Heart right ventricle (tissue), 16 donors: Measurements from ENCODE around the gene RALA. TPM values are rescaled to one million over a fixed set of nuclear protein-coding genes. Genes with fewer than 3 reads are reported as not detected.

Source experiments
- ATAC-seq, 8 donors: fragments of 200-7000 bp; cut with Tn5 transposase; one replicate each; pipeline ENCODE4 v1.9.1; 2020; ENCODE audit warnings: mild to moderate bottlenecking in 8 of 8, moderate library complexity in 8 of 8, moderate number of reproducible peaks in 1 of 8
- DNase-seq, 2 donors: peaks; one replicate each; pipeline ENCODE4 v3.0.0-alpha.2; 2020
- H3K27ac ChIP-seq, 10 donors: fragments of 200-600 bp; sonication (generic) in 2 of 10; one replicate each; pipeline versions ENCODE4 v1.5.0 to v1.8.0; 2020 to 2022; ENCODE audit warnings: mild to moderate bottlenecking in 3 of 10
- H3K27me3 ChIP-seq, 7 donors: fragments of 200-600 bp; one replicate each; pipeline ENCODE4 v1.8.0; 2021 to 2022; ENCODE audit warnings: mild to moderate bottlenecking in 2 of 7
- H3K36me3 ChIP-seq, 9 donors: fragments of 200-600 bp; sonication (generic) in 1 of 9; one replicate each; pipeline versions ENCODE4 v1.5.0 to v1.8.0; 2020 to 2022; ENCODE audit warnings: mild to moderate bottlenecking in 2 of 9
- H3K4me1 ChIP-seq, 9 donors: fragments of 200-600 bp; sonication (generic) in 1 of 9; one replicate each; pipeline versions ENCODE4 v1.5.0 to v1.8.0; 2020 to 2022; ENCODE audit warnings: mild to moderate bottlenecking in 4 of 9
- H3K4me3 ChIP-seq, 10 donors: fragments of 200-600 bp; sonication (generic) in 2 of 10; one replicate each; pipeline versions ENCODE4 v1.5.0 to v1.8.0; 2020 to 2022; ENCODE audit warnings: mild to moderate bottlenecking in 7 of 10, moderate library complexity in 2 of 10
- H3K9me3 ChIP-seq, 11 donors: fragments of 200-600 bp in 10 of 11; sonication (generic) in 2 of 11; one replicate each; pipeline versions ENCODE4 v1.5.0 to v1.8.0; 2013 to 2022; ENCODE audit warnings: mild to moderate bottlenecking in 2 of 11, control low read depth in 1 of 11, moderate library complexity in 1 of 11
- WGBS, 2 donors: extraction: QIAGEN DNeasy Blood & Tissue Kit; methylation state at CpG; one replicate each; pipeline ENCODE4 v1.1.7; 2013; ENCODE audit warnings: inconsistent platforms in 1 of 2; 5-methylcytosine and 5-hydroxymethylcytosine counted together
- intact Hi-C, 10 donors: fragments of 100-400 bp; cut with DNase I; formaldehyde crosslinking; loops; one replicate each; pipeline versions ENCODE4 v1.11.1 to v1.14.2; 2022
- polyA plus RNA-seq, 2 donors: library from polyadenylated mRNA; stranded (reverse); fragments of 200-250 nt; gene quantifications; one replicate each; pipeline ENCODE4 v1.2.3, GENCODE V29; 2013
- total RNA-seq, 10 donors: library from RNA; stranded (reverse); fragmentation: NEBNext Ultra II Directional in 3 of 10; extraction: Animal tissue kit (Norgen Biotek cat#: 25700) in 3 of 10; gene quantifications; one replicate each; pipeline versions ENCODE4 v1.2.1 to v1.2.4, GENCODE V29; 2021 to 2023
- TF ChIP-seq, protein P1 (sequence below), 9 donors: fragments of 200-600 bp; sonication (generic) in 2 of 9; IDR thresholded peaks; one replicate each; pipeline versions ENCODE4 v1.5.0 to v1.8.0; 2021 to 2022; ENCODE audit warnings: antibody characterized with exemption in 9 of 9, mild to moderate bottlenecking in 5 of 9, moderate library complexity in 1 of 9
- donor health status: Arrhythmogenic right ventricular cardiomyopathy.
- donor health status: ischemic (EF 13 %, LVEDD 7.1; RV severe dilation, severe dysfunction).
- donor health status: healthy with polysubstance abuse.
- donor health status: DM: no; HTN: yes; CAD: no.
- donor health status: DM: no; HTN: no; CAD: no.
- donor health status: ischemic (EF 25% LVEDD 6.9; RV normal size, moderate dysfunction).
- donor health status: ischemic (EF 25% LVEDD 5.7; RV mildly dilated, moderate dysfunction).
- donor health status: healthy.
- donor health status: DM: yes; HTN: yes; CAD: no.
- donor health status: Ischemic cardiomyopathy.
- donor health status: ischemic (EF 35%, LVEDD 5.7; RV mildly dilated, moderate dysfunction).
- donor health status: nonischemic (EF 11% LVEDD 7.7; RV severe dilation, severe dysfunction).
- donor health status: DM: yes; HTN: yes; CAD: no.
- donor health status: PGD.
- donor health status: ischemic (EF 29% LVEDD 5.4; RV normal size, mild dysfunction).
- donor health status: nonischemic (EF 23%, LVEDD 6.1; RV moderate dilation, normal function).

The RALA gene
- total and polyA plus RNA-seq, 12 donors: 15.2 to 32.7 (median 21.6) TPM

DNA sequence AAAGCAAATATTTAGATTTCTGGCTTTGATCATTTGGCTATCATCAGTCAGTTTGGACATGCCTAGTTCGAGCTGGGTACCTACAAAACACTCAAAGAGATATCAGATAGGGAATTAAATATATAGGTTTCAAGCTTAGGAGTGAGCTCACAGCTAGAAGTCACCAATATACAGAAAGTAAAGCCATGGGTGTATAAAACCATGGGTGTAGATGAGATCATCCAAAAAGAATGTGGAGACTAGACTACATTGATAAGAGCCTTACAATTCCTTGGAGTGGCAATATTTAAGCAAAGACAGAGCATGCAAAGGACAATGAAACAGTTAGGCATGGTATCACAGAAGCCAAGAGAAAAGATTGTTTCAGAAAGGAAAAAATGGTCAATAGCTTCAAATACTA lies 7.2 kb upstream of the RALA start:
- Histone ChIP-seq H3K9me3 (no peaks in the 10 kb centered on the region), H3K27ac (no peak overlapping the region), H3K27me3 (peaks cover 0 to 3% (median 0%) of the 10 kb centered on the region in 7 donors), H3K4me1 (peaks cover 0 to 7% (median 0%) of the 10 kb centered on the region in 9 donors), H3K36me3 (no peaks in the 10 kb centered on the region), H3K4me3 (no peak overlapping the region)
- intact Hi-C loops: loop anchor here in 2 of 10 donors (10.0 kb wide), 2 partner anchors 69 to 119 kb away; no protein-coding TSS in a partner anchor
- TF ChIP-seq, protein P1, sequence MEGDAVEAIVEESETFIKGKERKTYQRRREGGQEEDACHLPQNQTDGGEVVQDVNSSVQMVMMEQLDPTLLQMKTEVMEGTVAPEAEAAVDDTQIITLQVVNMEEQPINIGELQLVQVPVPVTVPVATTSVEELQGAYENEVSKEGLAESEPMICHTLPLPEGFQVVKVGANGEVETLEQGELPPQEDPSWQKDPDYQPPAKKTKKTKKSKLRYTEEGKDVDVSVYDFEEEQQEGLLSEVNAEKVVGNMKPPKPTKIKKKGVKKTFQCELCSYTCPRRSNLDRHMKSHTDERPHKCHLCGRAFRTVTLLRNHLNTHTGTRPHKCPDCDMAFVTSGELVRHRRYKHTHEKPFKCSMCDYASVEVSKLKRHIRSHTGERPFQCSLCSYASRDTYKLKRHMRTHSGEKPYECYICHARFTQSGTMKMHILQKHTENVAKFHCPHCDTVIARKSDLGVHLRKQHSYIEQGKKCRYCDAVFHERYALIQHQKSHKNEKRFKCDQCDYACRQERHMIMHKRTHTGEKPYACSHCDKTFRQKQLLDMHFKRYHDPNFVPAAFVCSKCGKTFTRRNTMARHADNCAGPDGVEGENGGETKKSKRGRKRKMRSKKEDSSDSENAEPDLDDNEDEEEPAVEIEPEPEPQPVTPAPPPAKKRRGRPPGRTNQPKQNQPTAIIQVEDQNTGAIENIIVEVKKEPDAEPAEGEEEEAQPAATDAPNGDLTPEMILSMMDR (IDR thresholded peaks at IDR 0.05): no peak
- ATAC-seq: no peak
- WGBS, 2 donors: 47 to 59% methylated on average over 1 of the region's 1 CpG
- no peak for DNase-seq

DNA sequence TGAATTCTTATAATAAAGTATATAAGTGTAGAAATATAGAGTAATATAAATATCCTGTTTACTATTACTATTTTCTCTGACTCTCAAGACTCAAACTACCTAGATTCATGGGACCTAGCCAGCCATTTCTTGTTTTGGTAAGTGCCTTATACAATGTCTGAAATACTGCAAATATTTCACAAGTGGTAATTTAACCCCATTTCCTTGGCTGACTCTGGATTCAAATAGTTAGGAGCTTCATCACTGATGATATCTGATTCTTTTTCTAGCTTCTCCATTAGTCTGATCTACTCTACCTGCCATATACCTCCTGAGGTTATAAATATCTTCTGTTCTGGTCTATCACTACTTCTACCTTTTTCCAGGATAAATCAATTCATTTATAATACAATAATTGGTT lies 6.4 kb upstream of the RALA start:
- Histone ChIP-seq H3K4me3 (no peak overlapping the region), H3K9me3 (no peaks in the 10 kb centered on the region), H3K27me3 (no peaks in the 10 kb centered on the region), H3K4me1 (peaks cover 0 to 16% (median 1%) of the 10 kb centered on the region in 9 donors), H3K27ac (no peak overlapping the region), H3K36me3 (no peaks in the 10 kb centered on the region)
- intact Hi-C loops: loop anchor here in 2 of 10 donors (10.0 kb wide), 2 partner anchors 68 to 118 kb away; no protein-coding TSS in a partner anchor
- DNase-seq (no peak), ATAC-seq (no peak)
- TF ChIP-seq, protein P1 (IDR thresholded peaks at IDR 0.05): no peak

DNA sequence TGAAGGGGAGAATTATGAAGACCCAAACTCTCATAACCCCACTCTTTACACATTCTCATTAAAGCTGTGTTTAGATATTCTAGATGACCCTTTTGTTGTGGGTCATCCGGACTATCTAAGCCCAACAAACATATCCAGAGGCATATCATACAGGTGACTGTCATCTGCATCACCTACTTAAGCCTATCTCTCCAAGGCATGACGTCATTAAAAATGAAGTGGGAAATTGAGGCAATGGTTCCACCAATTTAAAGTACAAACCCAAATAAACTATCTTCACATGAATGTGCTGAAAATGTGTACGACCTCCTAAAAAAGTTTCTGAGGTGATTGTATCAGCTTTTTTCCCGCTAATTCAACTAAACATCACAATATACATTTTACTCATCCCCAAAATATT lies 4.5 kb upstream of the RALA start:
- 83% methylated on average over 4 of the region's 4 CpGs for WGBS, 2 donors
- no peak overlapping the region for H3K4me3 ChIP-seq
- H3K9me3 ChIP-seq: no peaks in the 10 kb centered on the region
- DNase-seq (no peak), ATAC-seq (no peak)
- no peaks in the 10 kb centered on the region for H3K36me3 ChIP-seq
- H3K27ac ChIP-seq: no peak overlapping the region
- TF ChIP-seq, protein P1 (IDR thresholded peaks at IDR 0.05): no peak
- peaks cover 0 to 26% (median 10%) of the 10 kb centered on the region in 9 donors for H3K4me1 ChIP-seq
- H3K27me3 ChIP-seq: no peaks in the 10 kb centered on the region
- intact Hi-C loops: loop anchor here in 2 of 10 donors (10.0 kb wide), 2 partner anchors 66 to 116 kb away; no protein-coding TSS in a partner anchor

DNA sequence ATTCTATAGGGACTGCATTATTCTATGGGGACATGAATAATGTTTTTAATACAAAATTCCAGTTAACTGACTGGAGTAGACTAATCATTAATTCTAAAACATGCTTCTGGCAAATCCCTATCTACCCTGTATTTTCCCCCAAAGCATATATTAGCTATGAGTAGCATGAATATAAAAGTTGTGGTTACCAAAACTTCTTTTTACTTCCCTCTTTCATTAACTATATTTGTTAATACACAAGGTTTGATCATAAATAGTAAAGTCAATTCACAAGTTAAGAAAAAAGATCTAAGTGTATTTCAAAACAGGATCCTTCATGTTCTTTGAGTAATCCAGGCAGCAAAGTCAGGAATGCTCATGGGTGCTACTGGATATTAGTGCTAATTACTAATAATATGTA lies 2.9 kb upstream of the RALA start:
- H3K4me1 ChIP-seq: peaks cover 0 to 39% (median 22%) of the 10 kb centered on the region in 9 donors
- H3K4me3 ChIP-seq: no peak overlapping the region
- ATAC-seq (no peak), DNase-seq (no peak)
- H3K9me3 ChIP-seq: no peaks in the 10 kb centered on the region
- no peaks in the 10 kb centered on the region for H3K27me3 ChIP-seq
- intact Hi-C loops: loop anchor here in 5 of 10 donors (5.0 to 10.0 kb wide), 5 partner anchors 33 to 112 kb away; no protein-coding TSS in a partner anchor
- peak overlapping the region in 1 of 10 donors; percentile 38 for H3K27ac ChIP-seq
- H3K36me3 ChIP-seq: no peaks in the 10 kb centered on the region
- TF ChIP-seq, protein P1 (IDR thresholded peaks at IDR 0.05): no peak
